Upper lobe of left lung (tissue), 4 donors: ENCODE measurements around the gene USP47.

ENCODE experiments used
- EP300 ChIP-seq, 4 donors: sonication (generic); formaldehyde crosslinking; IDR thresholded peaks; one replicate each; pipeline ENCODE4 v1.5.1; 2017; ENCODE audit warnings: antibody characterized with exemption in 4 of 4, control low read depth in 2 of 4
- POLR2A ChIP-seq, 4 donors: fragments of 450-650 bp; IDR thresholded peaks; one replicate each; pipeline ENCODE4 v1.5.1; 2016 to 2017; ENCODE audit warnings: antibody characterized with exemption in 4 of 4, mild to moderate bottlenecking in 2 of 4
- POLR2AphosphoS5 ChIP-seq, 2 donors: sonication (generic); formaldehyde crosslinking; IDR thresholded peaks; one replicate each; pipeline ENCODE4 v1.5.1; 2017; ENCODE audit warnings: antibody characterized with exemption in 2 of 2
- TF ChIP-seq, protein P1 (sequence below), 6 experiments: fragments of 450-650 bp in 4 of 6; fragments of 200-600 bp in 2 of 6; sonication (generic) in 2 of 6; IDR thresholded peaks; one replicate each; pipeline ENCODE4 v1.5.1; 2016 to 2019; ENCODE audit warnings: antibody characterized with exemption in 6 of 6

DNA sequence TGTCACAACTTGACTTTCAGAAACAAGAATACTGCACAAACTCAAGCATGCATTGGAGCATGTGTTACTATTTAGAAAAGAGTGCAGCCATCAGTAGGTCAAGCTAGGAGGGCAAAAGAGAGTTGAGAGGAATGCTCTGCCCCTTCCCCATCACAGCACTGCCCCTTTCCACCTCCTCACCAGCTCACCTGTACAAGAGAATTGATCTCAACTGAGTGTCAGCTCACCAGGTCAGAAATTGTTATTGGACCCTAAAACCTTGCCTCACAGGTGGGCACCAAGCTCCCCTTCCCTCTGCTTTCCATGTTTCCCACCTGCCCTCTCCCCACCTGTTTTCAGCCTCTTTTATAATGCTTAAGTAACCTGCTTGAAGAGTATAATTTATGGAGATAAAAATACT, 117.8 kb downstream of the USP47 start:
- TF ChIP-seq, protein P1, sequence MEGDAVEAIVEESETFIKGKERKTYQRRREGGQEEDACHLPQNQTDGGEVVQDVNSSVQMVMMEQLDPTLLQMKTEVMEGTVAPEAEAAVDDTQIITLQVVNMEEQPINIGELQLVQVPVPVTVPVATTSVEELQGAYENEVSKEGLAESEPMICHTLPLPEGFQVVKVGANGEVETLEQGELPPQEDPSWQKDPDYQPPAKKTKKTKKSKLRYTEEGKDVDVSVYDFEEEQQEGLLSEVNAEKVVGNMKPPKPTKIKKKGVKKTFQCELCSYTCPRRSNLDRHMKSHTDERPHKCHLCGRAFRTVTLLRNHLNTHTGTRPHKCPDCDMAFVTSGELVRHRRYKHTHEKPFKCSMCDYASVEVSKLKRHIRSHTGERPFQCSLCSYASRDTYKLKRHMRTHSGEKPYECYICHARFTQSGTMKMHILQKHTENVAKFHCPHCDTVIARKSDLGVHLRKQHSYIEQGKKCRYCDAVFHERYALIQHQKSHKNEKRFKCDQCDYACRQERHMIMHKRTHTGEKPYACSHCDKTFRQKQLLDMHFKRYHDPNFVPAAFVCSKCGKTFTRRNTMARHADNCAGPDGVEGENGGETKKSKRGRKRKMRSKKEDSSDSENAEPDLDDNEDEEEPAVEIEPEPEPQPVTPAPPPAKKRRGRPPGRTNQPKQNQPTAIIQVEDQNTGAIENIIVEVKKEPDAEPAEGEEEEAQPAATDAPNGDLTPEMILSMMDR (IDR thresholded peaks at IDR 0.05) = no peak
- TF ChIP-seq POLR2A (IDR thresholded peaks at IDR 0.05) = no peak
- no peak for TF ChIP-seq POLR2AphosphoS5 (IDR thresholded peaks at IDR 0.05)
- no peak for TF ChIP-seq EP300 (IDR thresholded peaks at IDR 0.05)
